GM19025 (cell line): ENCODE data around the gene WIPF3.

Source experiments
- ATAC-seq: cut with Tn5 transposase; IDR thresholded peaks from one replicate; pipeline ENCODE4 v1.9.1; 2021; ENCODE audit warnings: mild to moderate bottlenecking, low read depth, moderate library complexity; ENCODE audit not compliant: unreplicated experiment

The WIPF3 gene

GRCh38 chr7:29898301-29898700, 92.0 kb downstream of the WIPF3 start:
- no peak for ATAC-seq

GRCh38 chr7:29900745-29901144, 94.4 kb downstream of the WIPF3 start:
- ATAC-seq: no peak

- no peak for ATAC-seq
These were observed 100.1 kb downstream of the WIPF3 start for GRCh38 chr7:29906200-29907022.

- no peak for ATAC-seq
These were observed 107.9 kb downstream of the WIPF3 start for GRCh38 chr7:29914180-29914579.

GRCh38 chr7:29915481-29916215, 109.3 kb downstream of the WIPF3 start:
- no peak for ATAC-seq

GRCh38 chr7:29917641-29918040, 111.3 kb downstream of the WIPF3 start:
- ATAC-seq: no peak

- no peak for ATAC-seq
These were observed 112.5 kb downstream of the WIPF3 start for GRCh38 chr7:29918850-29919249.

- ATAC-seq: no peak
These were observed 113.5 kb downstream of the WIPF3 start for GRCh38 chr7:29919790-29920189.

- no peak for ATAC-seq
These were observed 114.2 kb downstream of the WIPF3 start for GRCh38 chr7:29920491-29920890.

- no peak for ATAC-seq
These were observed 115.2 kb downstream of the WIPF3 start for GRCh38 chr7:29921404-29922010.

GRCh38 chr7:29922921-29923700, 116.8 kb downstream of the WIPF3 start:
- no peak for ATAC-seq

- ATAC-seq: no peak
These were observed 117.7 kb downstream of the WIPF3 start for GRCh38 chr7:29924006-29924405.

GRCh38 chr7:29924684-29925083, 118.4 kb downstream of the WIPF3 start:
- no peak for ATAC-seq

GRCh38 chr7:29926216-29926615, 119.9 kb downstream of the WIPF3 start:
- ATAC-seq: no peak

- ATAC-seq: no peak
These were observed 120.4 kb downstream of the WIPF3 start for GRCh38 chr7:29926741-29927140.

GRCh38 chr7:29929018-29929807, 122.9 kb downstream of the WIPF3 start:
- no peak for ATAC-seq

GRCh38 chr7:29935111-29935510, 128.8 kb downstream of the WIPF3 start:
- no peak for ATAC-seq

- no peak for ATAC-seq
These were observed 130.8 kb downstream of the WIPF3 start for GRCh38 chr7:29937132-29937531.

- ATAC-seq: no peak
These were observed 133.9 kb downstream of the WIPF3 start for GRCh38 chr7:29940199-29940598.

GRCh38 chr7:29945259-29945809, 139.0 kb downstream of the WIPF3 start:
- no peak for ATAC-seq
